ENCODE data around the gene DVL1.

- TF ChIP-seq EP300 (conservative IDR thresholded peaks at IDR 0.05; ENCODE audit: poor library complexity, severe bottlenecking) (no peak), EZH2 (IDR thresholded peaks at IDR 0.05; ENCODE audit: borderline replicate concordance, insufficient read depth, low read length, poor library complexity, severe bottlenecking) (no peak), RAD21 (conservative IDR thresholded peaks at IDR 0.05) (no peak), POLR2AphosphoS5 (IDR thresholded peaks at IDR 0.05) (no peak), MXI1 (conservative IDR thresholded peaks at IDR 0.05; ENCODE audit: poor library complexity, severe bottlenecking) (no peak), TAF1 (IDR thresholded peaks at IDR 0.05; ENCODE audit: low read depth) (no peak)
- TF ChIP-seq, protein P1, sequence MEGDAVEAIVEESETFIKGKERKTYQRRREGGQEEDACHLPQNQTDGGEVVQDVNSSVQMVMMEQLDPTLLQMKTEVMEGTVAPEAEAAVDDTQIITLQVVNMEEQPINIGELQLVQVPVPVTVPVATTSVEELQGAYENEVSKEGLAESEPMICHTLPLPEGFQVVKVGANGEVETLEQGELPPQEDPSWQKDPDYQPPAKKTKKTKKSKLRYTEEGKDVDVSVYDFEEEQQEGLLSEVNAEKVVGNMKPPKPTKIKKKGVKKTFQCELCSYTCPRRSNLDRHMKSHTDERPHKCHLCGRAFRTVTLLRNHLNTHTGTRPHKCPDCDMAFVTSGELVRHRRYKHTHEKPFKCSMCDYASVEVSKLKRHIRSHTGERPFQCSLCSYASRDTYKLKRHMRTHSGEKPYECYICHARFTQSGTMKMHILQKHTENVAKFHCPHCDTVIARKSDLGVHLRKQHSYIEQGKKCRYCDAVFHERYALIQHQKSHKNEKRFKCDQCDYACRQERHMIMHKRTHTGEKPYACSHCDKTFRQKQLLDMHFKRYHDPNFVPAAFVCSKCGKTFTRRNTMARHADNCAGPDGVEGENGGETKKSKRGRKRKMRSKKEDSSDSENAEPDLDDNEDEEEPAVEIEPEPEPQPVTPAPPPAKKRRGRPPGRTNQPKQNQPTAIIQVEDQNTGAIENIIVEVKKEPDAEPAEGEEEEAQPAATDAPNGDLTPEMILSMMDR (IDR thresholded peaks at IDR 0.05; ENCODE audit: poor library complexity, severe bottlenecking) = no peak
- TF ChIP-seq, protein P2, sequence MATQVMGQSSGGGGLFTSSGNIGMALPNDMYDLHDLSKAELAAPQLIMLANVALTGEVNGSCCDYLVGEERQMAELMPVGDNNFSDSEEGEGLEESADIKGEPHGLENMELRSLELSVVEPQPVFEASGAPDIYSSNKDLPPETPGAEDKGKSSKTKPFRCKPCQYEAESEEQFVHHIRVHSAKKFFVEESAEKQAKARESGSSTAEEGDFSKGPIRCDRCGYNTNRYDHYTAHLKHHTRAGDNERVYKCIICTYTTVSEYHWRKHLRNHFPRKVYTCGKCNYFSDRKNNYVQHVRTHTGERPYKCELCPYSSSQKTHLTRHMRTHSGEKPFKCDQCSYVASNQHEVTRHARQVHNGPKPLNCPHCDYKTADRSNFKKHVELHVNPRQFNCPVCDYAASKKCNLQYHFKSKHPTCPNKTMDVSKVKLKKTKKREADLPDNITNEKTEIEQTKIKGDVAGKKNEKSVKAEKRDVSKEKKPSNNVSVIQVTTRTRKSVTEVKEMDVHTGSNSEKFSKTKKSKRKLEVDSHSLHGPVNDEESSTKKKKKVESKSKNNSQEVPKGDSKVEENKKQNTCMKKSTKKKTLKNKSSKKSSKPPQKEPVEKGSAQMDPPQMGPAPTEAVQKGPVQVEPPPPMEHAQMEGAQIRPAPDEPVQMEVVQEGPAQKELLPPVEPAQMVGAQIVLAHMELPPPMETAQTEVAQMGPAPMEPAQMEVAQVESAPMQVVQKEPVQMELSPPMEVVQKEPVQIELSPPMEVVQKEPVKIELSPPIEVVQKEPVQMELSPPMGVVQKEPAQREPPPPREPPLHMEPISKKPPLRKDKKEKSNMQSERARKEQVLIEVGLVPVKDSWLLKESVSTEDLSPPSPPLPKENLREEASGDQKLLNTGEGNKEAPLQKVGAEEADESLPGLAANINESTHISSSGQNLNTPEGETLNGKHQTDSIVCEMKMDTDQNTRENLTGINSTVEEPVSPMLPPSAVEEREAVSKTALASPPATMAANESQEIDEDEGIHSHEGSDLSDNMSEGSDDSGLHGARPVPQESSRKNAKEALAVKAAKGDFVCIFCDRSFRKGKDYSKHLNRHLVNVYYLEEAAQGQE (IDR thresholded peaks at IDR 0.05; ENCODE audit: borderline replicate concordance) = no peak
Observed at GRCh38 chr1:1315435-1315954, 33.7 kb downstream of the DVL1 start.
